Large intestine (tissue), 3 donors: ENCODE results near the gene MFSD8. TPM values are rescaled to one million over a fixed set of nuclear protein-coding genes. Genes with fewer than 3 reads are reported as not detected.
"Not testable (repeated sequence)": the region's sequence is repeated elsewhere in the genome, so short reads cannot be mapped to it uniquely, and the experiment has no call there.

Experiments
- DNase-seq, 2 donors: peaks; one replicate each; pipeline versions ENCODE4 v3.0.0 to v3.0.0-alpha.2; 2013
- H3K27ac ChIP-seq: one replicate; pipeline ENCODE4 v1.5.1; 2013; ENCODE audit warnings: low read length
- H3K27me3 ChIP-seq: 2 replicates; pipeline ENCODE4 v1.6.1; 2013; ENCODE audit warnings: low read length; ENCODE audit not compliant: control insufficient read depth, insufficient read depth
- H3K36me3 ChIP-seq: 2 replicates; pipeline ENCODE4 v1.6.1; 2013; ENCODE audit warnings: low read length; ENCODE audit not compliant: control insufficient read depth, insufficient read depth
- H3K4me1 ChIP-seq: one replicate; pipeline ENCODE4 v1.6.1; 2013; ENCODE audit warnings: low read length; ENCODE audit not compliant: control insufficient read depth, insufficient read depth
- H3K4me3 ChIP-seq: one replicate; pipeline ENCODE4 v1.5.1; 2013; ENCODE audit warnings: low read length
- H3K9me3 ChIP-seq: one replicate; pipeline ENCODE4 v1.6.1; 2013; ENCODE audit warnings: mild to moderate bottlenecking, low read depth, low read length, moderate library complexity; ENCODE audit not compliant: control insufficient read depth
- WGBS: methylation state at CpG from one replicate; pipeline ENCODE4 v1.1.5; 2013; ENCODE audit warnings: low lambda C conversion rate; ENCODE audit not compliant: insufficient coverage; 5-methylcytosine and 5-hydroxymethylcytosine counted together
- polyA plus RNA-seq: library from polyadenylated mRNA; unstranded; fragments of 120-200 nt; gene quantifications from one replicate; pipeline ENCODE4 v1.2.1, GENCODE V29; 2013

Gene MFSD8
- polyA plus RNA-seq, 1 donor: 34.4 TPM

- Histone ChIP-seq H3K27me3 (no peaks in the 10 kb centered on the region), H3K4me1 (no peaks in the 10 kb centered on the region), H3K27ac (no peak overlapping the region), H3K9me3 (no peaks in the 10 kb centered on the region), H3K36me3 (peaks cover 12% of the 10 kb centered on the region), H3K4me3 (no peak overlapping the region)
- no CpG with 5 or more reads among the region's 1 CpG for WGBS
- DNase-seq: no peak
These were observed 5.2 kb downstream of the MFSD8 start for GRCh38 chr4:127959794-127960193.

- no peaks in the 10 kb centered on the region for H3K4me1 ChIP-seq
- H3K9me3 ChIP-seq: no peaks in the 10 kb centered on the region
- WGBS: 100% methylated on average over 1 of the region's 2 CpGs
- no peaks in the 10 kb centered on the region for H3K27me3 ChIP-seq
- H3K36me3 ChIP-seq: peaks cover 15% of the 10 kb centered on the region
- DNase-seq: peak in 1 of 2 donors; percentile 4
- H3K4me3 ChIP-seq: no peak overlapping the region
- H3K27ac ChIP-seq: no peak overlapping the region
These were observed 7.9 kb downstream of the MFSD8 start for GRCh38 chr4:127957105-127957504.

GRCh38 chr4:127936974-127937373 is 28.0 kb downstream of the MFSD8 start:
- H3K36me3 ChIP-seq: peaks cover 9% of the 10 kb centered on the region
- DNase-seq: no peak
- no peak overlapping the region for H3K4me3 ChIP-seq
- 100% methylated on average over 1 of the region's 1 CpG for WGBS
- no peaks in the 10 kb centered on the region for H3K9me3 ChIP-seq
- no peaks in the 10 kb centered on the region for H3K27me3 ChIP-seq
- no peak overlapping the region for H3K27ac ChIP-seq
- no peaks in the 10 kb centered on the region for H3K4me1 ChIP-seq

GRCh38 chr4:127931836-127932235 is 33.1 kb downstream of the MFSD8 start:
- not testable (repeated sequence) for H3K9me3 ChIP-seq, H3K27ac ChIP-seq, DNase-seq, H3K4me1 ChIP-seq, H3K4me3 ChIP-seq, H3K27me3 ChIP-seq
- peaks cover 12% of the 10 kb centered on the region for H3K36me3 ChIP-seq
- WGBS: no CpG with 5 or more reads among the region's 6 CpGs

- no peak overlapping the region for H3K4me3 ChIP-seq
- H3K36me3 ChIP-seq: peaks cover 12% of the 10 kb centered on the region
- 100% methylated on average over 1 of the region's 1 CpG for WGBS
- H3K9me3 ChIP-seq: no peaks in the 10 kb centered on the region
- no peaks in the 10 kb centered on the region for H3K27me3 ChIP-seq
- no peaks in the 10 kb centered on the region for H3K4me1 ChIP-seq
- no peak for DNase-seq
- H3K27ac ChIP-seq: no peak overlapping the region
These were observed 34.8 kb downstream of the MFSD8 start for GRCh38 chr4:127930175-127930574.

GRCh38 chr4:127925720-127926119 is 39.3 kb downstream of the MFSD8 start:
- not testable (repeated sequence) for H3K4me3 ChIP-seq, H3K4me1 ChIP-seq, H3K27ac ChIP-seq, DNase-seq, H3K9me3 ChIP-seq, H3K27me3 ChIP-seq
- no CpG with 5 or more reads among the region's 2 CpGs for WGBS
- H3K36me3 ChIP-seq: peaks cover 19% of the 10 kb centered on the region

GRCh38 chr4:127922226-127922625 is 42.7 kb downstream of the MFSD8 start:
- no peak overlapping the region for H3K27ac ChIP-seq
- H3K36me3 ChIP-seq: peaks cover 24% of the 10 kb centered on the region
- H3K9me3 ChIP-seq: no peaks in the 10 kb centered on the region
- no peak overlapping the region for H3K4me3 ChIP-seq
- no CpG with 5 or more reads among the region's 2 CpGs for WGBS
- no peak for DNase-seq
- no peaks in the 10 kb centered on the region for H3K27me3 ChIP-seq
- no peaks in the 10 kb centered on the region for H3K4me1 ChIP-seq

GRCh38 chr4:127920521-127920920 is 44.5 kb downstream of the MFSD8 start:
- DNase-seq: no peak
- WGBS: no CpG with 5 or more reads among the region's 3 CpGs
- Histone ChIP-seq H3K27me3 (no peaks in the 10 kb centered on the region), H3K27ac (no peak overlapping the region), H3K36me3 (peaks cover 29% of the 10 kb centered on the region), H3K9me3 (no peaks in the 10 kb centered on the region), H3K4me1 (no peaks in the 10 kb centered on the region), H3K4me3 (no peak overlapping the region)

- no peaks in the 10 kb centered on the region for H3K27me3 ChIP-seq
- no peak overlapping the region for H3K4me3 ChIP-seq
- H3K9me3 ChIP-seq: no peaks in the 10 kb centered on the region
- H3K4me1 ChIP-seq: no peaks in the 10 kb centered on the region
- H3K36me3 ChIP-seq: peaks cover 29% of the 10 kb centered on the region
- no peak overlapping the region for H3K27ac ChIP-seq
- no peak for DNase-seq
These were observed 47.8 kb downstream of the MFSD8 start for GRCh38 chr4:127917151-127917550.

- Histone ChIP-seq H3K36me3 (peaks cover 29% of the 10 kb centered on the region), H3K27ac (no peak overlapping the region), H3K4me1 (no peaks in the 10 kb centered on the region), H3K27me3 (no peaks in the 10 kb centered on the region), H3K9me3 (no peaks in the 10 kb centered on the region), H3K4me3 (no peak overlapping the region)
- WGBS: no CpG with 5 or more reads among the region's 3 CpGs
- DNase-seq: no peak
These were observed 48.5 kb downstream of the MFSD8 start for GRCh38 chr4:127916512-127916911.

GRCh38 chr4:127905029-127905428 is 59.9 kb downstream of the MFSD8 start:
- H3K27me3 ChIP-seq: no peaks in the 10 kb centered on the region
- no CpG with 5 or more reads among the region's 8 CpGs for WGBS
- no peak overlapping the region for H3K27ac ChIP-seq
- no peaks in the 10 kb centered on the region for H3K9me3 ChIP-seq
- no peaks in the 10 kb centered on the region for H3K4me1 ChIP-seq
- H3K36me3 ChIP-seq: no peaks in the 10 kb centered on the region
- no peak overlapping the region for H3K4me3 ChIP-seq
- no peak for DNase-seq
